NCI-H1436 treated with DMSO at 0.1 percent for 48 hours (cell line): ENCODE measurements around the gene IKZF2.

Source experiments
- DNase-seq: peaks from one replicate; lab custom pipeline; 2025; lab: John Stamatoyannopoulos, UW

IKZF2 gene

GRCh38 chr2:212998626-212999359, 152.6 kb downstream of the IKZF2 start:
- DNase-seq, result no peak

DNA sequence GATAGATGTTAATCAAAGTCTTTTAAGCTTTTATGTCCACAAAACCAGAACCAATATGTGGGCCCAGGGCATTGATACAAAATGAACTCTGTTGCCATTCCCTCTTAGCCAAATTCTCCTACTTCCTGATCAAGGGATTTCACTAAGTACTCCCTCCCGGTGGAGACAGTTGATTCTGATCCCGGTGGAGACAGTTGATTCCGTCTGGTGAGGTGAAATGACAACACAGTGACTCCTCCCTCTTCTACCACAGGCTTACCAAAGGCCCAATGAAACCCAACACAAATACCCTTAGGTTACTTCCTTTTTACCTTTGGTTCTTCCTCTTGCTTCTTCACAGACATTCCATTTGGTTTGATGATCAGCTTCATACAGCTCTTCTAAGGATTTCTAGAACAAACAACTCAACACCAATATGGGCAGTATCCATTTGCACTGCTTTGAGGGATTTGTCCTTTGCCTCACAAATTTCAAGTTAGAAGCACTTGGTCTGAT, 153.8 kb downstream of the IKZF2 start:
- DNase-seq, result no peak

DNA sequence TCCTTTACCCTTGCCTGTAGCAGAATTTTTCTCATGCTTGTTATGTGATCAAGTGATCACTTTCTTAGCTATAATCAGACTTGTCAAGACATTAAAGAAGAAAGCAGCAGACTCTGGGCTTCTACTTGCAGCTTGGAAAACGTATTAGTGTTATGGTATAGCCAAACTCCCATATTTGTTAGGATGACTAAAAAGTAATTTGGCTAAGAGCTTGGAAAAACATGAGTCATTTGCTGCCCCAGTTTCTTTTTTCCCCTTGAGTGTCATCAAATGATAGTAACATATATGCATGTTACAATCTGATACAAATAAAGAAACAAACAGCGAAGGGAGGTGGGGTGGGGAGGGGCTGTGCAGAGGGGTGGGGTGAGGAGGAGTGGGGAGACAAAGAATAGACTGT, 155.5 kb downstream of the IKZF2 start:
- DNase-seq, result no peak

- no peak for DNase-seq
These were observed 156.4 kb downstream of the IKZF2 start for GRCh38 chr2:212994976-212995375.

- no peak for DNase-seq
These were observed 160.3 kb downstream of the IKZF2 start for GRCh38 chr2:212991120-212991519.

- no peak for DNase-seq
These were observed 160.7 kb downstream of the IKZF2 start for GRCh38 chr2:212990697-212991096.

- DNase-seq, result no peak
These were observed 163.9 kb downstream of the IKZF2 start for GRCh38 chr2:212987492-212987891.

DNA sequence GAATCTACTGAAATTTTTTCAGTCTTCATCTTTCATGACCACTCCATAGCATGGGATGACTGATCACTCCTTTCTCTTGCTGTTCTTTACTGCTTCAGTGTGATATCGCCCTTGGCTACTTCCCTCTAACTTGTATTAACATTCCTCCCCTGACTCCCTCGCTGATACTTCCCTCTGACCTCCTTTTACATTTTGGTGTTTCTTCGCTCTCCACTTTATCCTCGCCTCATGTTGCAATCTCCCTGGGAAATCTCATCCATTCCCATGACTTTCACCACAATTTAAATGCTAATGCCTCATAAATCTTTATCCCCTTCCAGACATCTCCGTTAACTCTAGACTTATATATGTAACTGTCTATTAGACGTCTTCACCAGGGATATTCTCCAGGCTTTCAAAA, 167.3 kb downstream of the IKZF2 start:
- DNase-seq, result no peak

- DNase-seq, result no peak
These were observed 171.6 kb downstream of the IKZF2 start for GRCh38 chr2:212979799-212980198.

GRCh38 chr2:212979046-212979612, 172.3 kb downstream of the IKZF2 start:
- DNase-seq, result no peak

DNA sequence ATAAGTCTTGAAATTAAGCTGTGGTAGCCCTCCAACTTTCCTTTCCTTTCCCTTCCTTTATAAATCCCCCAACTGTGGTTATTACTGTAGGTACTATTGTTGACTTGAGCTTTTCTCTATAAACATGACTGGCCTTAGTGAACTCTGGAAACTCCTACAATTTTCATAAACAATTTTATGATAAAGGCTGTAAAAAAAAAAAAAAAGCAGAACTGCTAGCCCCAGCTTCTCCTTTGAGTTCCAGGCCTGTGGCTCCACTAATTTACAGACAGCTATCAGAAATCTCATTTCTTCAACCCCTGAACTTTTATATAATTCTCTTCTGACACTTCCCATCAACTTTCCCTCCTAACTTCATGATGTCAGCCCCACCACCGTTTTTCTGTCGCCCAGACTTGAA, 174.3 kb downstream of the IKZF2 start:
- no peak for DNase-seq

DNA sequence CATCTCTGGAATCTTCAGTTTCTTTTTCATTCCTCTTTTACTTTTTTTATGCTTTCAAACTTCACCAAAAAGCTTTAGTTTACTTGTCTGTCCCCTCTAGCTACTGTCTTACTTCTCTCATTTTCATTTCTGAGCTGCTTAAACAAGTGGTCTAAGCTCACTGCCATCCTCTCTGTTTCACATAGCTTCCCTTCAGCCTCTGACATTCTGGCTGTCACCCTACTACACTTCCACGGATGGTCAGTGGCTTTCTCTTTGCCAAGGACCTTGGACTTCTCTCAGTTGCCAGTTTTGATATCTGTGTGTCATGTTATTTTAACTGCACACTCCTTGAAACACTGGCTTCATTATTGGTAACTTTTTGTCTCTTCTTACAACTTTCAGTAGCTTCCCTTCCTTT, 176.1 kb downstream of the IKZF2 start:
- DNase-seq, result no peak

DNA sequence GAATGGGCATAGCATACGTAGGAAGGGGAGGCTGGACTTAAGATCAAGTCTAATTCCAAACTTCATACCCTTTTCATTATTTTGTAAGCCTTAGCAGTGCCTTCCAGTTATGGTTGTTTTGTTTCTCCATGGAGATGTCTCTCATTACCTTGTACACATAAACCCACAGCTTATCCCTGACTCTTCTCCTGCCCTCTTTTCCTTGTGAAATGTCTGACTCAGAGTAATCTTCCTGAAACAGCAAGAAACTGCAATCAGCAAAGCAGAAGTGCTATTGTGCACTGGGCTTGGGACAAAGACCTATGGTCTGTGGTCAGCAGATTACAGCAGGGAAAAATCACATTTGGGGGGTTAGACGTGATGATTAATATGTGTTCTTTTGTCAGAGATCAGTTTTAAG, 176.7 kb downstream of the IKZF2 start:
- no peak for DNase-seq

DNA sequence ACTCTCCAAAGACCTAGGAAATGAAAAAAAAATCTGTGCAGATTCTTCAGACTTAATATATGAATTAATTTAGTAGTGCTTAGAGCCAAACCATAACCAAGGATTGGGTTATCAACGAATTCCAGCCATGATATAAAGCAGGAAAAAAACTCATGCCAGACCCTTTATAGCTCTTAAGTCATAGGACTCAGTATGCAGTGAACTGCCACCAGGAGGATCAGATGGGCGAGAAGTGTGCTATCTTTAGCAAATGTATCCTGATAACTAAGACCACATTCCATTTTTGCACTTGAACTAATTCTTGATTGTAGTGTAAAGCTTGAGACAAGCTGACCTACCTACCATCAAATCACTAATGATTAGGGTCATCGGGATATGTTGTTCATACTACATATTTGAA, 178.1 kb downstream of the IKZF2 start:
- no peak for DNase-seq

GRCh38 chr2:212970132-212970531, 181.3 kb downstream of the IKZF2 start:
- no peak for DNase-seq

DNA sequence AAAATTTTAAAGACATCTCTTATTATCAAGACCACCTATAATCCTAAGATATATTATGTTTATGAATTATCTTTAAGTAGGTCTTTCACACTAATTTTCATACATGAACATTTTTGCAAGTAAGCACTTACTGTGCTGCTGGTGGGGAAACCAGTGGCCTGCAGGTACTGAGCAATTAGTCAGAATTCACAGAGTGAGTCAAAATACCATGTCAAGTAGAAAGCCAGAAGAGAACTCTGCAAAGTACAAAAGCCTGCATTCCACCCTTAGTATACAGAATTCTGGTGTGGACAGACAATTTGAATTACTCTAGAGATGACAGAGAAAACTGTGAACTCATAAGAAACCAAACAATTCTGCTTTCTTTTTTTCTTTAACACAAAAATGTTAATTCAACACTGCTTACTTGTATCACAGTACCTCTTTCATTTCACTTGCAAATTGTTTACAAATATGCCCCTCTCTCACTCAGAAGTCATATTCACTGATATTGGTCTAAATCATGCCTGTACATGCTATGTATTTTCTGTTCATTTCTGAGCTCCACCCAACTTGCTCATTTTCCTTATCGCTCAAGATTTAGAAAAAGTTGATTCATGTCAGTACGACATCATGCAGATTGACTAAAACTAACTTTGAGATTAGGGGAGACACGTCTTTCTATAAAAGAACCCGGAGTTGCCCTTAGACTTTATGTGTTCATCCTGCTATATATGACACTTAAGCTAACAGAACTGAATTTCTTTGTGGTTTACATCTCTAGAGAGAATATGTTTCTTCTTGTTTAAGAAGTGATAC, 182.9 kb downstream of the IKZF2 start:
- no peak for DNase-seq

DNA sequence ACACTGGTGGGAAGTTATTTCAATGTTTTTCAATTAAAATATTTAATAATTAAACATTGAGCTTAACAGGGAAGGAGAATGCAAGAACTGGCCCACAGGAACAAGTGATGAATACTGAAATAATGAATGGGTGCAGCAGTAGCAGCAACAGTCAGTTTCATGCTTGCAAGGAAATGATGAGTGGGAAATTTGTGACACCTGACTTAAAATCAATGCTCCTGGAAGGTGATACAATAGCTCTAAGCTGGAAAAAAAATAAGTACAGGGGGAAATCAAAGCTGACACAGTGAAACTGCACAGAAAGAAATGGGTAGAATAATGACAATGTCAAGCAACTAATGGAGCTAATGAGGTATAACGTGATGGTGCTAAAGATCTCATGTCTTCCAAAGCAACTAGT, 184.5 kb downstream of the IKZF2 start:
- no peak for DNase-seq

GRCh38 chr2:212962691-212963090, 188.7 kb downstream of the IKZF2 start:
- no peak for DNase-seq

GRCh38 chr2:212961255-212961654, 190.2 kb downstream of the IKZF2 start:
- no peak for DNase-seq

DNA sequence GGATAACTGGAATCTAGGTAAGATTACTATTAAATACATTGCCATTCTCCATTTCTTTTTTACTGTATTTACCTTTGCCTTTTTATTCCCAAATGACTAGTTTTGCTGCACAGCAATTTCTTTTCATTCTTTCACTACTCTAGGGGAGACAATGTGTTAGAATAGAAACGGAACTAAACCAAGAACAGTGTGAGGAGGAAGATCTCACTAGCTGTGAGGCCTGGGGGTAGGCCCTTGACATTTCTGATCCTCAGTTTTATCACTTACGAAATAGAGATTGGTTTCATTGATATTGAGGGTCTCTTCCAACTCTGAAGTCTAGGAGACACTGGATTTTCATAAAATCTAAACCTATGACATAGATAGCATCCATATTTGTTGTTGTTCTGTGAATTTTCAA, 191.1 kb downstream of the IKZF2 start:
- no peak for DNase-seq

GRCh38 chr2:212959471-212960117, 191.8 kb downstream of the IKZF2 start:
- no peak for DNase-seq

DNA sequence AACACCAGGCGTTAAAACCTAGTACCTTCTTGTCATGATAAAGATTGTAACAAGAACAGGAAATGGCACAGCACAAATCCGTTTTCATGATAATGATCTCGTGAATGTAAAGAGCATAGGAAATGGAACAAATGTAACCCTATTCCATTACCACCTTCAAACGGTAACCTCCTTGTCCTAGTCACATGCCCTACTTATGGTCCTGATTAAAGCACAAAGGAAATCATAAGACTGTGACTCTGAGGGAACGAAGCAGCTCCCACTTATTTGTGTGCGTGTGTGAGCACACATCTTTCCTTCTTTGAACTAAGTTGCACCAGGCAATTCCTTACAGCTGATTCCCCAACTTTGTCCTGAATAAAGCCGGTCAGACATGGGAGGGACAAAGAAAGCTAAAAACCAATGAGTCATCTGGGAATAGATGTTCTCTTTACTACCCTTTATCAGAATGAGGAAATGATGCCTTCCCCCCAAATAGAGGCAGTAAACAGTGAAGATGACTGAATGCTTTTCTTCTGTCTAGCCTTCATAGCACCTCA, 192.6 kb downstream of the IKZF2 start:
- no peak for DNase-seq
